SK-N-SH (cell line): Measurements from ENCODE around the gene ANGPTL4.

Experiments
- EP300 ChIP-seq, 2 experiments: IDR thresholded peaks; 2 replicates each; pipeline versions ENCODE4 v1.4.0 to v1.6.1; 2012; ENCODE audit warnings: borderline replicate concordance in 1 of 2, low read depth in 1 of 2, low read length in 1 of 2
- POLR2AphosphoS5 ChIP-seq: IDR thresholded peaks from 2 replicates; pipeline ENCODE4 v1.6.1; 2012; ENCODE audit warnings: low read depth, low read length
- TCF12 ChIP-seq: IDR thresholded peaks from 2 replicates; pipeline ENCODE4 v1.4.0; 2012
- USF2 ChIP-seq: fragments of 150-350 bp; IDR thresholded peaks from 2 replicates; pipeline ENCODE4 v1.6.1; 2017; ENCODE audit warnings: antibody characterized with exemption, low read length, low read depth, borderline replicate concordance
- TF ChIP-seq, protein P1 (sequence below): fragments of 200-600 bp; sonication (generic); IDR thresholded peaks from 2 replicates; pipeline ENCODE4 v1.6.1; 2017; ENCODE audit warnings: antibody characterized with exemption, mild to moderate bottlenecking, moderate library complexity

DNA sequence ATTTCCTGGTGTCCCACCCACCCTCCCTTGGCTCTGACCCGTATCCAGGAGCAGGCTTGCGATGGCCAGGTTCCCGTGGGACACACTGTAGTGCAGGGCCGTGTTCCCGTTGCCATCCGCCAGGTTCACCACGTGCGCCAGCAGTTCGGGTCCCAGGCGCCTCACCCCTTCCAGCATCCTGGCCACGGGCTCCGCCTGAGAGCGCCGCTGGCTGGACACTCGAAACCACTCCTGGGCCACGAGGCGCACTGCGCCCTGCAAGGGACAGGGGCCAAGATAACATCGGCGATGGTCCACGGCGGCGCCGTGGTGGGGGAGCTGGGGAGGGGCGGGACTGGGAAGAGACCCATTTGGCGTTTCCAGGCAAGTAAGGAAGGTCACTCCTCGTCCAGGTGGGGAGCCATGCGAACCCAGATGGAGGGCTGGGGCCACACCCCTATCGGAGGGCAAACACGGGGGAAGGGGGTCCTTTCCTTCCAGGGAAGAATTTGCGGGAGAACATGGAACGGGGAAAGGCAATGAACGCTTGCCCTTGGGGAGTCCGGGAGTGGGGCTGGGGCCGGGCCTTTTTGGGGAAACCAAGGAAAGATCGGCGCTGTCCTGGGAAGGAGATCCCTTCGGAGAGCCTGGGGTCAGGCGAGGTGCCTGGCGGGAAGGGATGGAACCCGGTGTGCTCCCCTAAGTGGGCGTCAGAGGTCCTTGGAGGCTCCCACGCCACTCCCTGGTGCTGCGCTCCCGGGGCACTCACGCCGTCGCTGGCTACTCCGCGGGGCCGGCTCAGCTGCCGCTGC lies 30.8 kb upstream of the ANGPTL4 start:
- TF ChIP-seq TCF12 (no peak), USF2 (no peak), EP300 (IDR thresholded peaks at IDR 0.05; ENCODE audit: borderline replicate concordance in 1 of 2, low read depth in 1 of 2, low read length in 1 of 2) (no peak), POLR2AphosphoS5 (no peak)
- TF ChIP-seq, protein P1, sequence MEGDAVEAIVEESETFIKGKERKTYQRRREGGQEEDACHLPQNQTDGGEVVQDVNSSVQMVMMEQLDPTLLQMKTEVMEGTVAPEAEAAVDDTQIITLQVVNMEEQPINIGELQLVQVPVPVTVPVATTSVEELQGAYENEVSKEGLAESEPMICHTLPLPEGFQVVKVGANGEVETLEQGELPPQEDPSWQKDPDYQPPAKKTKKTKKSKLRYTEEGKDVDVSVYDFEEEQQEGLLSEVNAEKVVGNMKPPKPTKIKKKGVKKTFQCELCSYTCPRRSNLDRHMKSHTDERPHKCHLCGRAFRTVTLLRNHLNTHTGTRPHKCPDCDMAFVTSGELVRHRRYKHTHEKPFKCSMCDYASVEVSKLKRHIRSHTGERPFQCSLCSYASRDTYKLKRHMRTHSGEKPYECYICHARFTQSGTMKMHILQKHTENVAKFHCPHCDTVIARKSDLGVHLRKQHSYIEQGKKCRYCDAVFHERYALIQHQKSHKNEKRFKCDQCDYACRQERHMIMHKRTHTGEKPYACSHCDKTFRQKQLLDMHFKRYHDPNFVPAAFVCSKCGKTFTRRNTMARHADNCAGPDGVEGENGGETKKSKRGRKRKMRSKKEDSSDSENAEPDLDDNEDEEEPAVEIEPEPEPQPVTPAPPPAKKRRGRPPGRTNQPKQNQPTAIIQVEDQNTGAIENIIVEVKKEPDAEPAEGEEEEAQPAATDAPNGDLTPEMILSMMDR = no peak
